HepG2 (cell line): ENCODE results near the gene KRTAP5-6. TPM values are rescaled to one million over a fixed set of nuclear protein-coding genes. Genes with fewer than 3 reads are reported as not detected.
A peak's percentile ranks its signal among the peaks of the same experiment; 100 is the strongest.

Experiments
- ARID4A ChIP-seq: sonication (generic); formaldehyde crosslinking; IDR thresholded peaks from 2 replicates; pipeline ENCODE4 v1.5.0; 2020; ENCODE audit warnings: mild to moderate bottlenecking, missing genetic modification reagents, borderline replicate concordance
- ATF1 ChIP-seq: IDR thresholded peaks from 2 replicates; pipeline ENCODE4 v1.6.1; 2016; ENCODE audit warnings: mild to moderate bottlenecking, control low read depth
- BRD4 ChIP-seq: sonication (generic); formaldehyde crosslinking; IDR thresholded peaks from 2 replicates; pipeline ENCODE4 v1.4.0; 2020; ENCODE audit warnings: missing genetic modification reagents
- DZIP1 ChIP-seq: sonication (generic); formaldehyde crosslinking; IDR thresholded peaks from 2 replicates; pipeline ENCODE4 v1.5.0; 2020; ENCODE audit warnings: mild to moderate bottlenecking, missing genetic modification reagents
- E2F5 ChIP-seq: sonication (generic); formaldehyde crosslinking; conservative IDR thresholded peaks from 2 replicates; pipeline ENCODE4 v1.4.0; 2020; ENCODE audit warnings: missing genetic modification reagents
- ELF3 ChIP-seq: IDR thresholded peaks from 2 replicates; pipeline ENCODE4 v1.6.1; 2016; ENCODE audit warnings: missing genetic modification reagents, missing compliant biosample characterization
- FOXJ3 ChIP-seq: sonication (generic); formaldehyde crosslinking; IDR thresholded peaks from 2 replicates; pipeline ENCODE4 v1.4.0; 2020; ENCODE audit warnings: missing genetic modification reagents, mild to moderate bottlenecking, borderline replicate concordance
- HNRNPH1 ChIP-seq: fragments of 200-400 bp; formaldehyde crosslinking; optimal IDR thresholded peaks from 2 replicates; pipeline ENCODE3; 2017; ENCODE audit warnings: mild to moderate bottlenecking, low read depth, low read length
- KMT2B ChIP-seq: IDR thresholded peaks from 2 replicates; pipeline ENCODE4 v1.6.1; 2016; ENCODE audit warnings: missing genetic modification reagents, missing compliant biosample characterization
- NFIC ChIP-seq: IDR thresholded peaks from 2 replicates; pipeline ENCODE4 v1.6.1; 2012; ENCODE audit warnings: mild to moderate bottlenecking, low read length, inconsistent platforms
- PRDM4 ChIP-seq: sonication (generic); formaldehyde crosslinking; IDR thresholded peaks from 2 replicates; pipeline ENCODE4 v1.9.0; 2021; ENCODE audit warnings: missing genetic modification reagents, borderline replicate concordance
- PRMT3 ChIP-seq: sonication (generic); formaldehyde crosslinking; IDR thresholded peaks from 2 replicates; pipeline ENCODE4 v1.8.1; 2022; ENCODE audit warnings: low read depth, mild to moderate bottlenecking, moderate library complexity, missing genetic modification reagents, borderline replicate concordance
- TARDBP ChIP-seq: sonication (generic); formaldehyde crosslinking; IDR thresholded peaks from 2 replicates; pipeline ENCODE4 v1.8.0; 2022; ENCODE audit warnings: mild to moderate bottlenecking, missing genetic modification reagents
- TFE3 ChIP-seq: IDR thresholded peaks from 2 replicates; pipeline ENCODE4 v1.6.1; 2016
- TOPORS ChIP-seq: sonication (generic); formaldehyde crosslinking; IDR thresholded peaks from 2 replicates; pipeline ENCODE4 v1.8.0; 2023; ENCODE audit warnings: mild to moderate bottlenecking, missing genetic modification reagents
- WIZ ChIP-seq: sonication (generic); formaldehyde crosslinking; IDR thresholded peaks from 2 replicates; pipeline ENCODE4 v1.5.1; 2020; ENCODE audit warnings: mild to moderate bottlenecking, missing genetic modification reagents
- ZFP37 ChIP-seq: sonication (generic); formaldehyde crosslinking; IDR thresholded peaks from 2 replicates; pipeline ENCODE4 v1.4.0; 2020; ENCODE audit warnings: missing genetic modification reagents, borderline replicate concordance
- ZNF619 ChIP-seq: sonication (generic); formaldehyde crosslinking; IDR thresholded peaks from 2 replicates; pipeline ENCODE4 v1.4.0; 2020; ENCODE audit warnings: mild to moderate bottlenecking, missing genetic modification reagents
- ZNF816 ChIP-seq: sonication (generic); formaldehyde crosslinking; IDR thresholded peaks from 2 replicates; pipeline ENCODE4 v1.8.0; 2022; ENCODE audit warnings: missing genetic modification reagents, mild to moderate bottlenecking, borderline replicate concordance
- polyA plus RNA-seq, 8 experiments: library from polyadenylated mRNA; depleted of rRNA in 3 of 8; stranded (reverse) in 7 of 8; unstranded in 1 of 8; fragments of >200 nt; fragmentation: Illumina TruSeq in 4 of 8; extraction: Trizol in 4 of 8; gene quantifications; 2 replicates each; pipeline versions ENCODE4 v1.2.1 to v1.2.3, GENCODE V29; 2011 to 2016; ENCODE audit warnings: low read depth in 4 of 8, missing spikeins in 1 of 8, mixed read lengths in 1 of 8; ENCODE audit not compliant: insufficient read depth in 1 of 8
- total RNA-seq, 5 experiments: library from RNA; depleted of rRNA; stranded (reverse); fragments of >200 nt; fragmentation: Illumina TruSeq; extraction: Trizol; gene quantifications; 2 replicates each; pipeline ENCODE4 v1.2.3, GENCODE V29; 2016; ENCODE audit warnings: low read depth in 1 of 5

The KRTAP5-6 gene
- total and polyA plus RNA-seq, 2 of the 13 experiments (the other 11 are each of a cell fraction or from before 2014, with no cell fraction given) = not detected

GRCh38 chr11:1679881-1680280 is 17.1 kb upstream of the KRTAP5-6 start (continued):
- TF ChIP-seq PRDM4 (CRISPR knock-in tag) = no peak
- no peak for TF ChIP-seq NFIC
- no peak for TF ChIP-seq E2F5 (CRISPR knock-in tag)
- TF ChIP-seq PRMT3 = no peak
- TF ChIP-seq TFE3 = no peak
- TF ChIP-seq ZNF816 (CRISPR knock-in tag) = no peak
- no peak for TF ChIP-seq FOXJ3 (CRISPR knock-in tag)
- TF ChIP-seq WIZ (CRISPR knock-in tag) = no peak
- TF ChIP-seq BRD4 (CRISPR knock-in tag) = 0 out of 2 replicates have a peak, but pooled peaks have one; percentile 39
- no peak for TF ChIP-seq TOPORS (CRISPR knock-in tag)
- no peak for TF ChIP-seq ATF1 (CRISPR knock-in tag)
- no peak for TF ChIP-seq KMT2B (CRISPR knock-in tag)
- no peak for TF ChIP-seq ELF3 (CRISPR knock-in tag)
- no peak for TF ChIP-seq DZIP1 (CRISPR knock-in tag)
- TF ChIP-seq HNRNPH1 = no peak
- TF ChIP-seq ZNF619 (CRISPR knock-in tag) = no peak
- TF ChIP-seq ZFP37 = no peak
- no peak for TF ChIP-seq ARID4A (CRISPR knock-in tag)
- TF ChIP-seq TARDBP (CRISPR knock-in tag) = no peak
